Measurements from ENCODE around the gene EIF3J.

EIF3J gene

DNA sequence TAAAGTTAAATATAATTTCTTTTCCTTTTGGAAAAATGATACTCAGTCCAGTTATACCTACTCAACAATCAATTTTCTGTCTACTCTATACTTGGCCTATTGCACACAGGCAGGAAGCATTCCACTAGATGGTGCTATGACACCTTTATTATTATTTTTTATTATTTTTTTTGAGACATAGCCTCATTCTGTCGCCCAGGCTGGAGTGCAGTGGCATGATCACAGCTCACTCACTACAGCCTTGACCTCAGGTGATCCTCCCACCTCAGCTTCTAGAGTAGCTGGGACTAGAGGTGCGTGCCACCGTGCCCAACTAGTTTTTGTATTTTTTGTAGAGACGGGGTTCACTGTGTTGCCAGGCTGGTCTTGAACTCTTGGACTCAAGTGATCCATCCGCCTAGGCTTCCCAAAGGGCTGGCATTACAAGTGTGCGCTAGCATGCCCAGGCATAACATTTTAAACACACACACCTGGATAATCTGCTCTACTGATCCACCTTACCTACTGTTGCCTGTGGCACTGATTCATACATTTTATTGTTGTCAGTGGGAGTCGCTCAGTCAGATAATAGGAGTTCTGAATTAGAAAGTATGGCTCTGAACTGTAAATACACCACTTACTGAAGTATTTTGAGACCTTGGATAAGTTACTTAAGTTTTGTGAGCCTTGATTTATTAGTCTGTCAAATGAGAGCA lies 56.2 kb downstream of the EIF3J start:
- no peak for DNase-seq (ENCODE audit: low read depth)

DNA sequence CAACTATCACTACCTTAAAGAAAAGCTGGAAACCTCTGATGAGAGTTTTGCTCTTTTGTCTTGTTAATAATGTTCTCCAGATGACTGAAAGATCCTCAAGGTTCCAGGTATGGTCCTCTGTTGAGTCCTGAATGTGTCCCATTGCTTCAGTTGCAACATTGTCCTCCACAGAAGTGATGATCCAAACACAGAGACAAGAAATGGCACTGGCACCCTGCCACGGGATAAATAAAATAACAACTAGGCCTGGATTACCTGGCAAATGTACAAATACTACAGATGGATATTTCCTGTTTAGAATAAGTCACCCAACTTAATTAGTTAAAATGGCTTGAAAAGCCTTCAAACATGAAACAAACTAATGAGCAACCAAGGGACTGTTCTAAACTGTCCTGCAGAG lies 58.3 kb downstream of the EIF3J start:
- no peak for DNase-seq (ENCODE audit: low read depth)

DNA sequence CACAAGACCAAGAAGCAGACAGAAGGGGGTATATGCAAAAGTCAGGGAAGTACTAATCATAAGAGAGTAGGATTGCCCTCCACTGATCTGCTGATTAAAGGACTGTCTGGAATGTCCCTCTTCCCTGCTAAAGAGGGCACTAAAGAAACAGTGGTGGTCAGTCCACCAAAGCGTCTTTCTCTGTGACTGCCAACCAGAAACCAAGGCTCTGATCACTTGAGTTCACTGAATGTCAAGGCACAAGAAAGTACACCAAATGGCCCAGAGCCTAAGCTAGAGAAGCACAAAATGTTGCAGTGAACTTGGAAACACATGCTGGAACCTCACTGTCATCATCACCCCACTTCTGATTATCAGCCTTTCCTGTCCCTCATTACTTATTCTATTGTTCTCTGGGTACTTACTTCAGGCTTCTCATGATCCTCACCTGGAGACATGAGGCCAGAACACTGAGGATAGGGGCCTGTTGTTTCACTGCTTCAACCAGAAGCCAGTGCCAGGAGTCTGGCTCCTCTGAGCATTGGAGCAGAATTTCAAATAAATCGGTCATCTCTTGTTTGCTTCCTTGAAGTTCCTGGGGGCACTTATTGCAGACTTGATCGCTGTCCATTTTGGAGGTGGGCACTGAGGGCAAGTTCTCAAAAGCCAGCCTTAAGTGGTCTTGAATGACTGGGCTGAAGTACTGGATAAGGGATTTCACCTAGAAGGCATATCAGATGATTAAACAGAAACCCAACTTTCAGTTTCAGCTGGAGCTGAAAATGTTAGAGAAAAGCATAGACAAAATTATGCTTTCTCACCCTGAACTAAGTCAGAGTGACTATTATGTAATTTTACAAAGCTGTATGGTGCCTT lies 58.9 kb downstream of the EIF3J start:
- no peak for DNase-seq (ENCODE audit: low read depth)

DNA sequence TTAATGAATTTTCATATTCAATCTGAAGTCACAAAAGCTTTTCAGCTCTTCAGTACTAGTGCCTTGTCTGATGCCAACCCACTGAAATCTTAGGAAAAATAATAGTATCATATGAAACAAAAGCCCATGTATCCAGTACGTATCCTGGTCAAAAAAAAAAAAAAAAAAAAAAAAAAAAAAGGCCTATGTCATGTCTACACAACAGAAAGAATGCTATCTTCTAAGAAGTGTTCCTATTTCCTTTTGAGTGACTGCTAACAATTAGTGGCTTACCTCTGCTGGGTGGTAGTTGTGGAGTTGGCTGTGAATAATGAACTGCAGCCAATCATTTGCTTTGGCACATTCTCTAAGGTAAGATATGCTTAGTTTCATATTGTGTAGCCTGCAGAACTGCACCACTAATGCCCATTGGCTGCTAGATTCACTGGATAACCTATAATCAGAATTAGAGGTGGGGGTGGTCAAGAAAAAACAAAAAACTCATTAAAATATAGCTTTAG lies 59.6 kb downstream of the EIF3J start:
- no peak for DNase-seq (ENCODE audit: low read depth)

DNA sequence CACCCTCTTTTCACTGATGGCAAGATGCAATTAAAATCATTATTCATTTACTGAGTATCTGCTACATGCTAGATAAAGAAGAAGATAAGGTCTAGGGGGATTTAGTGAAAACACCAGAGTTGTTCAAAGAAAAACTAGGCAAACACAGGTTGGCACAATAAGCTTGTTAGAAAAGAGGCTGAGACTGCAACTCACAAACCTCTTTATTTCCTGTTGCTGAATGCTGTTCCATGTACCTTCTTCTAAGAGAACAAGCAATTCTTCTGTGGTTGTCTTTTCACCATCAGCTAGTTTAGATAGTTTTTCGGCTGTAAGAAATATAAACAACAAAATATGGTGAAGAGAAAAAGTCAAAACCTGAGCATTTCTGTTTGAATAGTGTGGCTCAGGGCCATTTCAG lies 61.1 kb downstream of the EIF3J start:
- DNase-seq (ENCODE audit: low read depth), result no peak

DNA sequence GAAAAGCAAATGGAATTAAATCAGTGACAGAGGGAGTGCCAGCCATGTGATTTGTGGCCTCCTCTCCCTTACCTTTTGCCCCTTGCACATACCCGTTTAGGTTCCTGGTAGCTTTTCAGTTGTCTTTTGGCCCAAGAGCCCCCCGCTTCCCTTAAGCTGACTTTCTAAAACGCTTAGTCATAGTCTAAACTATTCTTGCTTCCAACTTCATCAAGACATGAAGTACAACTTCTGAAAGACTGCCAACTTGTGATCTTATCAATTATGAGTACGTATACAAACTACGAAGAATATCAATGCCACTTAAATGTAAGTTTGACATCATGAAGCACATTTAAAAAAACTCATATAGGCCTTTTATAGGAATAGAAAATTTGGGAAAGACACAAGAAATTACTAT lies 61.9 kb downstream of the EIF3J start:
- no peak for DNase-seq (ENCODE audit: low read depth)

DNA sequence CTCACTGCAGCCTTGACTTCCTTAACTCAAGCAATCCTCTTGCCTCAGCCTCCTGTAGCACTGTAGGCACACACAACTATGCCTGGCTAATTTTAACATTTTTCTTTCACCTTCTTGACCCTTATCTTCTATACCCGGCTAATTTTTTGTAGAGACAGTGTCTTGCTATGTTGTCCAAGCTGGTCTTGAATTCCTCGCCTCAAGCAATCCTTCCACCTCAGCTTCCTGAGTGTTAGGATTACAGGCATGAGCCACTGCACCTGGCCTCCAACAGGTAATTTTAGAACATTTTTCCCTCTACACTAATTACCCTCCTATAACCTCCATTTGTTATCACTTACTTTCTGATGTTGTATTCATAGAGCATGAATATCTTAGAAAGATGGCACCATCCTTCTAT lies 66.2 kb downstream of the EIF3J start:
- DNase-seq (ENCODE audit: low read depth), result no peak

DNA sequence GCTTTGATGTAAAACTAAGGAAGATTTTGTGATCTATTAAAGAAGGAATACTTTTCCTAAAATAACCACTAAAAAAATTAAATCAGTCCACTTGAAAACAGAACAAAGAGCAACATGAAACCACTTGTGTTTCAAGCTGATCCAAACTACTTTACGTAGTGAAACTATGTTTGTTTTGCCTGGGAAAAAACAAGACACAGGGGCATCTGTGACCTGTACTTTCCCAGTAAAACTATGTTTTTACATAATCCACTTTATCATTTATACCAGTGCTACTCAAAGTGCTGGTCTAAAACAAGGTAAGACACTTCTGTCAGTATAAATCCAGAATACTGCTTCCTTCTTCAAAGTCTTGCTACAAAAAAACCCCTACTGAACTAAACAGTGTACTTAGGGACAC lies 69.8 kb downstream of the EIF3J start:
- DNase-seq (ENCODE audit: low read depth), result no peak

All from T-helper 22 cell (primary cell).